SK-N-DZ (cell line): ENCODE results near the gene FPR1.

Source experiments
- DNase-seq: peaks from one replicate; pipeline ENCODE4 v3.0.0-alpha.2; 2015; ENCODE audit warnings: low spot score

The FPR1 gene

GRCh38 chr19:51704626-51705025 lies 47.1 kb downstream of the FPR1 start:
- no peak for DNase-seq

GRCh38 chr19:51703575-51704515 lies 47.8 kb downstream of the FPR1 start:
- DNase-seq, result peak; percentile 81

GRCh38 chr19:51702825-51703574 lies 48.7 kb downstream of the FPR1 start:
- no peak for DNase-seq

GRCh38 chr19:51702103-51702824 lies 49.4 kb downstream of the FPR1 start:
- no peak for DNase-seq

GRCh38 chr19:51701468-51702100 lies 50.1 kb downstream of the FPR1 start:
- DNase-seq, result no peak

GRCh38 chr19:51699170-51699569 lies 52.5 kb downstream of the FPR1 start:
- no peak for DNase-seq

GRCh38 chr19:51698296-51698695 lies 53.4 kb downstream of the FPR1 start:
- DNase-seq, result no peak

GRCh38 chr19:51697169-51697776 lies 54.4 kb downstream of the FPR1 start:
- DNase-seq, result no peak

- no peak for DNase-seq
Observed at GRCh38 chr19:51696606-51697005, 55.1 kb downstream of the FPR1 start.
